Caco-2 (cell line): ENCODE results near the gene SKIC2. TPM values are rescaled to one million over a fixed set of nuclear protein-coding genes. Genes with fewer than 3 reads are reported as not detected.

ENCODE experiments used
- BruUV-seq: library from RNA; stranded (reverse); fragments of 400-500 nt; replicated peaks from 2 replicates; lab custom pipeline; 2021; lab: Mats Ljungman, UMichigan
- CTCF ChIA-PET: fragments of 300-600 bp; sonication (Branson Sonifier 250); formaldehyde crosslinking; loops from one replicate; lab custom pipeline; 2022; ENCODE audit warnings: antibody characterized with exemption; lab: Charles Lee
- POLR2A ChIA-PET: fragments of 300-600 bp; sonication (Branson Sonifier 250); formaldehyde crosslinking; loops from one replicate; lab custom pipeline; 2022; ENCODE audit warnings: antibody characterized with exemption; lab: Charles Lee
- DNase-seq, 2 experiments: peaks; one replicate each; pipeline versions ENCODE4 v3.0.0 to v3.0.0-alpha.2; 2020 to 2022
- H3K27me3 ChIP-seq: replicated peaks from 2 replicates; pipeline ENCODE4 v1.6.0; 2011; ENCODE audit warnings: low read length; ENCODE audit not compliant: control insufficient read depth, insufficient read depth
- H3K36me3 ChIP-seq: 2 replicates; pipeline ENCODE4 v1.5.1; 2011; ENCODE audit warnings: low read length; ENCODE audit not compliant: control insufficient read depth, insufficient read depth
- H3K4me1 ChIP-seq: fragments of 250-450 bp; sonication (Bioruptor Pico); 2 replicates; pipeline ENCODE4 v1.5.1; 2020; ENCODE audit warnings: mild to moderate bottlenecking
- H3K4me3 ChIP-seq: 2 replicates; pipeline ENCODE4 v1.5.1; 2011; ENCODE audit warnings: low read depth, mild to moderate bottlenecking, control low read depth, low read length
- H3K9me3 ChIP-seq: fragments of 250-450 bp; sonication (Bioruptor Pico); 2 replicates; pipeline ENCODE4 v1.5.1; 2020; ENCODE audit warnings: mild to moderate bottlenecking, moderate library complexity
- H3K27ac Mint-ChIP-seq: one replicate; pipeline ENCODE4 v1.8.0; 2022; ENCODE audit warnings: mixed read lengths; ENCODE audit not compliant: unreplicated experiment
- H3K27me3 Mint-ChIP-seq: one replicate; pipeline ENCODE4 v1.8.0; 2022; ENCODE audit warnings: mixed read lengths; ENCODE audit not compliant: insufficient read depth, unreplicated experiment
- H3K36me3 Mint-ChIP-seq: one replicate; pipeline ENCODE4 v1.8.0; 2022; ENCODE audit warnings: mild to moderate bottlenecking, mixed read lengths; ENCODE audit not compliant: insufficient read depth, unreplicated experiment
- H3K4me1 Mint-ChIP-seq: one replicate; pipeline ENCODE4 v1.8.0; 2022; ENCODE audit warnings: low read depth, mixed read lengths; ENCODE audit not compliant: unreplicated experiment
- H3K4me3 Mint-ChIP-seq: one replicate; pipeline ENCODE4 v1.8.0; 2022; ENCODE audit warnings: mild to moderate bottlenecking, moderate library complexity, mixed read lengths; ENCODE audit not compliant: unreplicated experiment
- H3K9me3 Mint-ChIP-seq: one replicate; pipeline ENCODE4 v1.8.0; 2022; ENCODE audit warnings: mixed read lengths; ENCODE audit not compliant: unreplicated experiment
- CTCF ChIP-seq, 2 experiments: fragments of 200-600 bp in 1 of 2; IDR thresholded peaks; 1 replicate in 1 of 2; 2 replicates in 1 of 2; pipeline versions ENCODE4 v1.5.1 to v1.8.0; 2011 to 2022; ENCODE audit warnings: antibody characterized with exemption in 1 of 2, control low read depth in 1 of 2, inconsistent platforms in 1 of 2, low read depth in 1 of 2, low read length in 1 of 2, mild to moderate bottlenecking in 1 of 2, moderate library complexity in 1 of 2; ENCODE audit not compliant: insufficient read depth in 1 of 2, severe bottlenecking in 1 of 2, unreplicated experiment in 1 of 2
- intact Hi-C: fragments of 100-400 bp; cut with micrococcal nuclease; formaldehyde crosslinking; loops from one replicate; pipeline ENCODE4 v1.10.0; 2022; ENCODE audit not compliant: unreplicated experiment
- total RNA-seq: library from RNA; stranded (reverse); gene quantifications from 2 replicates; pipeline ENCODE4 v1.2.3, GENCODE V29; 2022

Gene SKIC2
- total RNA-seq, 1 experiment from 2014 or later: 70.0 TPM

GRCh38 chr6:31927242-31927862, 31.6 kb upstream of the SKIC2 start, which contains the start of gene C2:
C2 (plus strand) TSS chr6:31927717; CDS start chr6:31927753, 36 bp downstream.
- ChIA-PET POLR2A (no interaction called here), CTCF (no interaction called here)
- H3K9me3 Mint-ChIP-seq: no peaks in the 10 kb centered on the region
- H3K4me1 Mint-ChIP-seq: no peaks in the 10 kb centered on the region
- H3K27me3 Mint-ChIP-seq: no peaks in the 10 kb centered on the region
- TF ChIP-seq CTCF (IDR thresholded peaks at IDR 0.05; ENCODE audit: insufficient read depth in 1 of 2, low read depth in 1 of 2, low read length in 1 of 2, severe bottlenecking in 1 of 2, unreplicated experiment in 1 of 2): no peak
- DNase-seq: no peak
- H3K9me3 ChIP-seq: no peaks in the 10 kb centered on the region
- H3K27me3 ChIP-seq: no peaks in the 10 kb centered on the region
- H3K4me3 Mint-ChIP-seq: no peak within 1 kb of the TSS
- no TSS peak for BruUV-seq
- H3K27ac Mint-ChIP-seq: no peak within 1 kb of the TSS
- no peaks in the 10 kb centered on the region for H3K36me3 Mint-ChIP-seq
- no peaks in the 10 kb centered on the region; the same call in 1 of the 2 replicates for H3K36me3 ChIP-seq
- H3K4me3 ChIP-seq: 0 out of 2 replicates have a peak within 1 kb of the TSS, but pooled peaks have one; percentile 11
- intact Hi-C loops: no loop called here
- H3K4me1 ChIP-seq: peaks cover 3% of the 10 kb centered on the region; the same call in 1 of the 2 replicates

GRCh38 chr6:31927863-31928671, 30.9 kb upstream of the SKIC2 start:
- Mint-ChIP-seq H3K27me3 (no peaks in the 10 kb centered on the region), H3K27ac (no peak overlapping the region), H3K4me1 (no peaks in the 10 kb centered on the region), H3K9me3 (no peaks in the 10 kb centered on the region), H3K4me3 (no peak overlapping the region), H3K36me3 (no peaks in the 10 kb centered on the region)
- H3K4me1 ChIP-seq: peaks cover 3% of the 10 kb centered on the region; the same call in 1 of the 2 replicates
- H3K9me3 ChIP-seq: no peaks in the 10 kb centered on the region
- ChIA-PET CTCF (no interaction called here), POLR2A (no interaction called here)
- H3K27me3 ChIP-seq: no peaks in the 10 kb centered on the region
- TF ChIP-seq CTCF (IDR thresholded peaks at IDR 0.05; ENCODE audit: insufficient read depth in 1 of 2, low read depth in 1 of 2, low read length in 1 of 2, severe bottlenecking in 1 of 2, unreplicated experiment in 1 of 2): no peak
- intact Hi-C loops: no loop called here
- H3K36me3 ChIP-seq: no peaks in the 10 kb centered on the region; the same call in 1 of the 2 replicates
- H3K4me3 ChIP-seq: 0 out of 2 replicates have a peak overlapping the region, but pooled peaks have one; percentile 11
- DNase-seq: no peak
- BruUV-seq: no TSS peak

- no peak overlapping the region for H3K4me3 Mint-ChIP-seq
- no peak overlapping the region for H3K27ac Mint-ChIP-seq
- Histone ChIP-seq H3K36me3 (no peaks in the 10 kb centered on the region; the same call in 1 of the 2 replicates), H3K9me3 (no peaks in the 10 kb centered on the region), H3K27me3 (no peaks in the 10 kb centered on the region), H3K4me1 (peaks cover 3% of the 10 kb centered on the region; the same call in 1 of the 2 replicates), H3K4me3 (no peak overlapping the region)
- ChIA-PET POLR2A (interaction anchor here (0.7 kb wide), 1 partner anchor 1783 kb away, joined by 3 read pairs; the partner anchor contains the start of gene UQCC2), CTCF (no interaction called here)
- no peaks in the 10 kb centered on the region for H3K27me3 Mint-ChIP-seq
- intact Hi-C loops: no loop called here
- no peaks in the 10 kb centered on the region for H3K4me1 Mint-ChIP-seq
- TF ChIP-seq CTCF (IDR thresholded peaks at IDR 0.05; ENCODE audit: insufficient read depth in 1 of 2, low read depth in 1 of 2, low read length in 1 of 2, severe bottlenecking in 1 of 2, unreplicated experiment in 1 of 2): no peak
- BruUV-seq: no TSS peak
- H3K36me3 Mint-ChIP-seq: no peaks in the 10 kb centered on the region
- DNase-seq: no peak
- no peaks in the 10 kb centered on the region for H3K9me3 Mint-ChIP-seq
These were observed 30.4 kb upstream of the SKIC2 start for GRCh38 chr6:31928672-31928939.
